Neural progenitor cell (in vitro differentiated cells): ENCODE measurements around the gene FAM24A. TPM values are rescaled to one million over a fixed set of nuclear protein-coding genes. Genes with fewer than 3 reads are reported as not detected.
"Not testable (repeated sequence)": the region's sequence is repeated elsewhere in the genome, so short reads cannot be mapped to it uniquely, and the experiment has no call there.

ENCODE experiments used
- DNase-seq: peaks from one replicate; pipeline ENCODE4 v3.0.0-alpha.2; 2016; ENCODE audit warnings: low spot score
- H2AFZ ChIP-seq: fragments of 200-600 bp; sonication (generic); replicated peaks from 2 replicates; pipeline ENCODE4 v1.6.1; 2016; ENCODE audit warnings: antibody characterized with exemption
- H3F3A ChIP-seq: fragments of 200-600 bp; sonication (generic); 2 replicates; pipeline ENCODE4 v1.6.1; 2016; ENCODE audit warnings: antibody characterized with exemption, low read depth
- H3K27ac ChIP-seq: fragments of 200-600 bp; sonication (generic); 2 replicates; pipeline ENCODE4 v1.5.1; 2016; ENCODE audit warnings: mild to moderate bottlenecking
- H3K27me3 ChIP-seq: fragments of 200-600 bp; sonication (generic); 2 replicates; pipeline ENCODE4 v1.6.1; 2016; ENCODE audit warnings: mild to moderate bottlenecking, moderate library complexity
- H3K36me3 ChIP-seq: fragments of 200-600 bp; sonication (generic); 2 replicates; pipeline ENCODE4 v1.5.1; 2016
- H3K4me1 ChIP-seq: fragments of 200-600 bp; sonication (generic); 2 replicates; pipeline ENCODE4 v1.6.1; 2016; ENCODE audit warnings: mixed run types
- H3K4me2 ChIP-seq: fragments of 200-600 bp; sonication (generic); 2 replicates; pipeline ENCODE4 v1.6.1; 2016
- H3K4me3 ChIP-seq: fragments of 200-600 bp; sonication (generic); 2 replicates; pipeline ENCODE4 v1.5.1; 2016
- H3K79me2 ChIP-seq: fragments of 200-600 bp; sonication (generic); 2 replicates; pipeline ENCODE4 v1.6.1; 2016; ENCODE audit warnings: low read depth
- H3K9ac ChIP-seq: fragments of 200-600 bp; sonication (generic); 2 replicates; pipeline ENCODE4 v1.6.1; 2016
- H3K9me3 ChIP-seq: fragments of 200-600 bp; sonication (generic); 2 replicates; pipeline ENCODE4 v1.5.1; 2016; ENCODE audit warnings: low read depth
- H4K20me1 ChIP-seq: fragments of 200-600 bp; sonication (generic); 2 replicates; pipeline ENCODE4 v1.6.1; 2016; ENCODE audit warnings: low read depth
- H3K27ac Mint-ChIP-seq: 3 replicates; pipeline ENCODE4 v1.8.0; 2021; ENCODE audit warnings: mixed read lengths
- H3K27me3 Mint-ChIP-seq: 2 replicates; pipeline ENCODE4 v1.8.0; 2022; ENCODE audit warnings: low read depth, mild to moderate bottlenecking, inconsistent platforms, moderate library complexity, mixed read lengths; ENCODE audit not compliant: insufficient read depth
- H3K36me3 Mint-ChIP-seq: 3 replicates; pipeline ENCODE4 v1.8.0; 2021; ENCODE audit warnings: mixed read lengths
- H3K4me1 Mint-ChIP-seq: 3 replicates; pipeline ENCODE4 v1.8.0; 2021; ENCODE audit warnings: mixed read lengths
- H3K4me3 Mint-ChIP-seq: 3 replicates; pipeline ENCODE4 v1.8.0; 2021; ENCODE audit warnings: mild to moderate bottlenecking, moderate library complexity, mixed read lengths
- H3K9me3 Mint-ChIP-seq: 3 replicates; pipeline ENCODE4 v1.8.0; 2020; ENCODE audit warnings: mixed read lengths
- CTCF ChIP-seq: fragments of 200-600 bp; sonication (generic); IDR thresholded peaks from 2 replicates; pipeline ENCODE4 v1.5.1; 2017; ENCODE audit warnings: antibody characterized with exemption, mild to moderate bottlenecking
- EZH2 ChIP-seq: fragments of 200-600 bp; sonication (generic); IDR thresholded peaks from 2 replicates; pipeline ENCODE4 v1.6.1; 2017; ENCODE audit warnings: antibody characterized with exemption, mild to moderate bottlenecking, moderate library complexity
- EZH2phosphoT487 ChIP-seq: fragments of 200-600 bp; sonication (generic); IDR thresholded peaks from 2 replicates; pipeline ENCODE4 v1.6.1; 2017; ENCODE audit warnings: antibody characterized with exemption
- total RNA-seq: library from RNA; depleted of rRNA; stranded (reverse); fragments of >200 nt; gene quantifications from 2 replicates; pipeline ENCODE4 v1.2.3, GENCODE V29; 2015; ENCODE audit warnings: low replicate concordance

The FAM24A gene
- total RNA-seq, 1 donor from 2014 or later: not detected

GRCh38 chr10:122884166-122884565 lies 26.2 kb upstream of the FAM24A start:
- TF ChIP-seq EZH2 (no peak), EZH2phosphoT487 (no peak), CTCF (no peak)
- Histone ChIP-seq H3K9me3 (no peaks in the 10 kb centered on the region), H3F3A (no peaks in the 10 kb centered on the region), H3K36me3 (no peaks in the 10 kb centered on the region), H3K4me1 (no peaks in the 10 kb centered on the region), H3K27me3 (no peaks in the 10 kb centered on the region), H3K4me3 (no peak overlapping the region), H3K9ac (no peak overlapping the region), H4K20me1 (no peaks in the 10 kb centered on the region), H3K79me2 (no peaks in the 10 kb centered on the region), H3K4me2 (no peak overlapping the region), H2AFZ (no peak overlapping the region), H3K27ac (no peak overlapping the region)
- Mint-ChIP-seq H3K27me3 (no peaks in the 10 kb centered on the region), H3K4me3 (no peak overlapping the region), H3K4me1 (no peaks in the 10 kb centered on the region), H3K9me3 (no peaks in the 10 kb centered on the region), H3K27ac (no peak overlapping the region), H3K36me3 (no peaks in the 10 kb centered on the region)
- no peak for DNase-seq

GRCh38 chr10:122894261-122894944 lies 16.0 kb upstream of the FAM24A start:
- TF ChIP-seq EZH2: no peak
- TF ChIP-seq EZH2phosphoT487: no peak
- no peak for TF ChIP-seq CTCF
- Histone ChIP-seq H2AFZ (no peak overlapping the region), H3K4me2 (no peak overlapping the region)

GRCh38 chr10:122903861-122904260 lies 6.5 kb upstream of the FAM24A start:
- not testable (repeated sequence) for H2AFZ ChIP-seq, H3K9me3 ChIP-seq, H3K4me1 ChIP-seq, H3K4me2 ChIP-seq, H3K9ac ChIP-seq, H3K79me2 ChIP-seq, H3K27me3 Mint-ChIP-seq, H3K4me3 Mint-ChIP-seq, H3F3A ChIP-seq, H3K4me1 Mint-ChIP-seq, H3K36me3 ChIP-seq, H3K9me3 Mint-ChIP-seq, H3K4me3 ChIP-seq, DNase-seq, H3K27ac Mint-ChIP-seq, H3K27me3 ChIP-seq, H3K36me3 Mint-ChIP-seq, H3K27ac ChIP-seq, H4K20me1 ChIP-seq

More at GRCh38 chr10:122894261-122894944, 16.0 kb upstream of the FAM24A start:
- no peak overlapping the region for H3K4me3 Mint-ChIP-seq
- Histone ChIP-seq H3K4me1 (no peaks in the 10 kb centered on the region), H3K4me3 (no peak overlapping the region), H3F3A (no peaks in the 10 kb centered on the region), H3K79me2 (no peaks in the 10 kb centered on the region), H3K27me3 (no peaks in the 10 kb centered on the region), H3K36me3 (no peaks in the 10 kb centered on the region), H3K9me3 (no peaks in the 10 kb centered on the region), H4K20me1 (no peaks in the 10 kb centered on the region), H3K27ac (no peak overlapping the region), H3K9ac (no peak overlapping the region)
- no peak for DNase-seq
- H3K9me3 Mint-ChIP-seq: no peaks in the 10 kb centered on the region
- no peaks in the 10 kb centered on the region for H3K4me1 Mint-ChIP-seq
- H3K36me3 Mint-ChIP-seq: no peaks in the 10 kb centered on the region
- no peak overlapping the region for H3K27ac Mint-ChIP-seq
- no peaks in the 10 kb centered on the region for H3K27me3 Mint-ChIP-seq

GRCh38 chr10:122911889-122912484 lies 1.6 kb downstream of the FAM24A start:
- Histone ChIP-seq H4K20me1 (peaks cover 18% of the 10 kb centered on the region), H3K27me3 (no peaks in the 10 kb centered on the region), H3K36me3 (no peaks in the 10 kb centered on the region), H3F3A (no peaks in the 10 kb centered on the region), H2AFZ (no peak overlapping the region), H3K9ac (no peak overlapping the region), H3K4me3 (no peak overlapping the region), H3K4me2 (no peak overlapping the region), H3K4me1 (no peaks in the 10 kb centered on the region), H3K9me3 (no peaks in the 10 kb centered on the region), H3K27ac (no peak overlapping the region), H3K79me2 (no peaks in the 10 kb centered on the region)
- TF ChIP-seq CTCF: no peak
- peak; percentile 39 for TF ChIP-seq EZH2
- TF ChIP-seq EZH2phosphoT487: no peak
- H3K4me1 Mint-ChIP-seq: no peaks in the 10 kb centered on the region
- DNase-seq: peak; percentile 87
- H3K9me3 Mint-ChIP-seq: peaks cover 5% of the 10 kb centered on the region
- H3K36me3 Mint-ChIP-seq: no peaks in the 10 kb centered on the region
- H3K27ac Mint-ChIP-seq: no peak overlapping the region
- H3K4me3 Mint-ChIP-seq: no peak overlapping the region
- peaks cover 13% of the 10 kb centered on the region for H3K27me3 Mint-ChIP-seq
